HepG2 (cell line): ENCODE data around the gene PITHD1. TPM values are rescaled to one million over a fixed set of nuclear protein-coding genes. Genes with fewer than 3 reads are reported as not detected.

Source experiments
- DNMT3B ChIP-seq: conservative IDR thresholded peaks from 2 replicates; pipeline ENCODE4 v1.6.1; 2016; ENCODE audit warnings: missing biosample characterization, control low read depth
- HNRNPUL1 ChIP-seq: fragments of 200-400 bp; formaldehyde crosslinking; IDR thresholded peaks from 2 replicates; pipeline ENCODE4 v1.6.1; 2017; ENCODE audit warnings: low read depth, mild to moderate bottlenecking, low read length, moderate library complexity
- KDM5B ChIP-seq: sonication (generic); formaldehyde crosslinking; IDR thresholded peaks from 2 replicates; pipeline ENCODE4 v1.4.0; 2020; ENCODE audit warnings: missing genetic modification reagents, mild to moderate bottlenecking, borderline replicate concordance
- MZF1 ChIP-seq: sonication (generic); formaldehyde crosslinking; IDR thresholded peaks from 2 replicates; pipeline ENCODE4 v1.8.1; 2023; ENCODE audit warnings: mild to moderate bottlenecking, missing genetic modification reagents, borderline replicate concordance
- POLR2A ChIP-seq, 2 experiments: IDR thresholded peaks; 2 replicates each; pipeline ENCODE4 v1.6.1; 2011; ENCODE audit warnings: low read depth in 2 of 2, low read length in 2 of 2, mild to moderate bottlenecking in 1 of 2, moderate library complexity in 1 of 2; ENCODE audit not compliant: insufficient read depth in 1 of 2
- RXRB ChIP-seq: IDR thresholded peaks from 2 replicates; pipeline ENCODE4 v1.6.1; 2016; ENCODE audit warnings: borderline replicate concordance, missing genetic modification reagents, missing compliant biosample characterization
- SIX4 ChIP-seq: sonication (generic); formaldehyde crosslinking; IDR thresholded peaks from 2 replicates; pipeline ENCODE4 v1.4.0; 2020; ENCODE audit warnings: missing genetic modification reagents
- ZFP37 ChIP-seq: sonication (generic); formaldehyde crosslinking; IDR thresholded peaks from 2 replicates; pipeline ENCODE4 v1.4.0; 2020; ENCODE audit warnings: missing genetic modification reagents, borderline replicate concordance
- ZNF17 ChIP-seq: sonication (generic); formaldehyde crosslinking; IDR thresholded peaks from 2 replicates; pipeline ENCODE4 v1.5.0; 2020; ENCODE audit warnings: mild to moderate bottlenecking, missing genetic modification reagents
- ZNF263 ChIP-seq: sonication (generic); formaldehyde crosslinking; IDR thresholded peaks from 2 replicates; pipeline ENCODE4 v1.4.0; 2020; ENCODE audit warnings: missing genetic modification reagents
- ZNF3 ChIP-seq: IDR thresholded peaks from 2 replicates; pipeline ENCODE4 v1.7.0; 2017; ENCODE audit warnings: inconsistent platforms
- ZNF331 ChIP-seq: sonication (generic); formaldehyde crosslinking; IDR thresholded peaks from 2 replicates; pipeline ENCODE4 v1.4.0; 2020; ENCODE audit warnings: missing genetic modification reagents
- ZNF777 ChIP-seq: sonication (generic); formaldehyde crosslinking; IDR thresholded peaks from 2 replicates; pipeline ENCODE4 v1.4.0; 2020; ENCODE audit warnings: missing genetic modification reagents
- polyA plus RNA-seq, 8 experiments: library from polyadenylated mRNA; depleted of rRNA in 3 of 8; stranded (reverse) in 7 of 8; unstranded in 1 of 8; fragments of >200 nt; fragmentation: Illumina TruSeq in 4 of 8; extraction: Trizol in 4 of 8; gene quantifications; 2 replicates each; pipeline versions ENCODE4 v1.2.1 to v1.2.3, GENCODE V29; 2011 to 2016; ENCODE audit warnings: low read depth in 4 of 8, missing spikeins in 1 of 8, mixed read lengths in 1 of 8; ENCODE audit not compliant: insufficient read depth in 1 of 8
- total RNA-seq, 5 experiments: library from RNA; depleted of rRNA; stranded (reverse); fragments of >200 nt; fragmentation: Illumina TruSeq; extraction: Trizol; gene quantifications; 2 replicates each; pipeline ENCODE4 v1.2.3, GENCODE V29; 2016; ENCODE audit warnings: low read depth in 1 of 5
- TF ChIP-seq, protein P1 (sequence below): sonication (generic); formaldehyde crosslinking; IDR thresholded peaks from 2 replicates; pipeline ENCODE4 v1.4.0; 2020; ENCODE audit warnings: missing genetic modification reagents
- TF ChIP-seq, protein P2 (sequence below): sonication (generic); formaldehyde crosslinking; IDR thresholded peaks from 2 replicates; pipeline ENCODE4 v1.9.0; 2021; ENCODE audit warnings: missing genetic modification reagents, mild to moderate bottlenecking, borderline replicate concordance
- TF ChIP-seq, protein P3 (sequence below): IDR thresholded peaks from 2 replicates; pipeline ENCODE4 v1.6.1; 2016; ENCODE audit warnings: low read depth
- TF ChIP-seq, protein P4 (sequence below), 2 experiments: fragments of 450-650 bp in 1 of 2; sonication (generic) in 1 of 2; formaldehyde crosslinking; IDR thresholded peaks; 2 replicates each; pipeline versions ENCODE4 v1.5.0 to v1.8.0; 2020 to 2022; ENCODE audit warnings: mild to moderate bottlenecking in 1 of 2, missing genetic modification reagents in 1 of 2
- TF ChIP-seq, protein P5 (sequence below): sonication (generic); formaldehyde crosslinking; conservative IDR thresholded peaks from 2 replicates; pipeline ENCODE4 v1.5.0; 2020; ENCODE audit warnings: missing genetic modification reagents

PITHD1 gene
- total and polyA plus RNA-seq, 2 of the 13 experiments (the other 11 are each of a cell fraction or from before 2014, with no cell fraction given) = 28.0 to 37.3 TPM

DNA sequence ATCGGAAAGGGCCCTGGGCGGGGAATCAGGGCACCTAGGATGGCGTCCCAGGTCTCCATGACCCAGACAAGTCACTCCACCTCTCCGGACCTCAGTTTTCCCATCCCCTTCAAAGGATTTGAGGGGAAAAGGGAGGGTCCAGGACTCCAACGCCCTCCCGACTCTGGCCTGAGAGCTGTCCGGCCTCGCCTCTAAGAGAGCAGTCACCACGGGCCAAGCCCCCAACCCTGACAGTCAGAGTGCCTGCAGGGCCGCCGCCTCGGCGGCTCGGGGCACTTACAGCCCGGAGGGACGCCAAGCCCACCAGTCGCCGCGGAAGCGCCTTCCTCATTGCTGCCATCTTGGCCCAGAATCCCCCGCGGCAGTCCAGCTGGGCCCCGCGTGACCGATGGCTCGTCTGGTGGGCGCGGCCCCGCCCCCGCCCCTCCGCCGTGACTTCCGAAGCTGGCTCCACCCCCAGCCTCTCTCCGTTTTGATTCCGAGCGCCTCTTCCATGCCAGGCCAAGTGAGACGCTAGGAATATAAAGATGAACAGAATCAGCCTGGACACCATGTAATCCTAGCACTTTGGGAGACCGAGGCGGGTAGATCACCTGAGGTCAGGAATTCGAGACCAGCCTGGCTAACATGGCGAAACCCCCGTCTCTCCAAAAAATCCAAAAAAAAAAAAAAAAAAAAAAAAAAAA, 47.0 kb downstream of the PITHD1 start, which contains the start of gene HMGCL (continued):
- TF ChIP-seq MZF1 (no peak), DNMT3B (CRISPR knock-in tag) (no peak), ZNF777 (CRISPR knock-in tag) (peak; percentile 70), SIX4 (no peak), ZNF331 (CRISPR knock-in tag) (peak; percentile 79; the same call in 1 of the 2 replicates), ZNF263 (CRISPR knock-in tag) (peak; percentile 51; the same call in 1 of the 2 replicates), ZNF17 (CRISPR knock-in tag) (no peak), HNRNPUL1 (no peak), RXRB (CRISPR knock-in tag) (0 out of 2 replicates have a peak, but pooled peaks have one; percentile 51), POLR2A (IDR thresholded peaks at IDR 0.05; ENCODE audit: insufficient read depth in 1 of 2, low read depth in 2 of 2, low read length in 2 of 2) (peak; percentile 86 to 95), ZNF3 (CRISPR knock-in tag) (no peak), ZFP37 (peak; percentile 49; the same call in 1 of the 2 replicates), KDM5B (CRISPR knock-in tag) (peak; percentile 82)
- TF ChIP-seq, protein P1, sequence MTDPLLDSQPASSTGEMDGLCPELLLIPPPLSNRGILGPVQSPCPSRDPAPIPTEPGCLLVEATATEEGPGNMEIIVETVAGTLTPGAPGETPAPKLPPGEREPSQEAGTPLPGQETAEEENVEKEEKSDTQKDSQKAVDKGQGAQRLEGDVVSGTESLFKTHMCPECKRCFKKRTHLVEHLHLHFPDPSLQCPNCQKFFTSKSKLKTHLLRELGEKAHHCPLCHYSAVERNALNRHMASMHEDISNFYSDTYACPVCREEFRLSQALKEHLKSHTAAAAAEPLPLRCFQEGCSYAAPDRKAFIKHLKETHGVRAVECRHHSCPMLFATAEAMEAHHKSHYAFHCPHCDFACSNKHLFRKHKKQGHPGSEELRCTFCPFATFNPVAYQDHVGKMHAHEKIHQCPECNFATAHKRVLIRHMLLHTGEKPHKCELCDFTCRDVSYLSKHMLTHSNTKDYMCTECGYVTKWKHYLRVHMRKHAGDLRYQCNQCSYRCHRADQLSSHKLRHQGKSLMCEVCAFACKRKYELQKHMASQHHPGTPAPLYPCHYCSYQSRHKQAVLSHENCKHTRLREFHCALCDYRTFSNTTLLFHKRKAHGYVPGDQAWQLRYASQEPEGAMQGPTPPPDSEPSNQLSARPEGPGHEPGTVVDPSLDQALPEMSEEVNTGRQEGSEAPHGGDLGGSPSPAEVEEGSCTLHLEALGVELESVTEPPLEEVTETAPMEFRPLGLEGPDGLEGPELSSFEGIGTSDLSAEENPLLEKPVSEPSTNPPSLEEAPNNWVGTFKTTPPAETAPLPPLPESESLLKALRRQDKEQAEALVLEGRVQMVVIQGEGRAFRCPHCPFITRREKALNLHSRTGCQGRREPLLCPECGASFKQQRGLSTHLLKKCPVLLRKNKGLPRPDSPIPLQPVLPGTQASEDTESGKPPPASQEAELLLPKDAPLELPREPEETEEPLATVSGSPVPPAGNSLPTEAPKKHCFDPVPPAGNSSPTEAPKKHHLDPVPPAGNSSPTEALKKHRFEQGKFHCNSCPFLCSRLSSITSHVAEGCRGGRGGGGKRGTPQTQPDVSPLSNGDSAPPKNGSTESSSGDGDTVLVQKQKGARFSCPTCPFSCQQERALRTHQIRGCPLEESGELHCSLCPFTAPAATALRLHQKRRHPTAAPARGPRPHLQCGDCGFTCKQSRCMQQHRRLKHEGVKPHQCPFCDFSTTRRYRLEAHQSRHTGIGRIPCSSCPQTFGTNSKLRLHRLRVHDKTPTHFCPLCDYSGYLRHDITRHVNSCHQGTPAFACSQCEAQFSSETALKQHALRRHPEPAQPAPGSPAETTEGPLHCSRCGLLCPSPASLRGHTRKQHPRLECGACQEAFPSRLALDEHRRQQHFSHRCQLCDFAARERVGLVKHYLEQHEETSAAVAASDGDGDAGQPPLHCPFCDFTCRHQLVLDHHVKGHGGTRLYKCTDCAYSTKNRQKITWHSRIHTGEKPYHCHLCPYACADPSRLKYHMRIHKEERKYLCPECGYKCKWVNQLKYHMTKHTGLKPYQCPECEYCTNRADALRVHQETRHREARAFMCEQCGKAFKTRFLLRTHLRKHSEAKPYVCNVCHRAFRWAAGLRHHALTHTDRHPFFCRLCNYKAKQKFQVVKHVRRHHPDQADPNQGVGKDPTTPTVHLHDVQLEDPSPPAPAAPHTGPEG (CRISPR knock-in tag) = no peak; the same call in none of the 2 replicates
- TF ChIP-seq, protein P2, sequence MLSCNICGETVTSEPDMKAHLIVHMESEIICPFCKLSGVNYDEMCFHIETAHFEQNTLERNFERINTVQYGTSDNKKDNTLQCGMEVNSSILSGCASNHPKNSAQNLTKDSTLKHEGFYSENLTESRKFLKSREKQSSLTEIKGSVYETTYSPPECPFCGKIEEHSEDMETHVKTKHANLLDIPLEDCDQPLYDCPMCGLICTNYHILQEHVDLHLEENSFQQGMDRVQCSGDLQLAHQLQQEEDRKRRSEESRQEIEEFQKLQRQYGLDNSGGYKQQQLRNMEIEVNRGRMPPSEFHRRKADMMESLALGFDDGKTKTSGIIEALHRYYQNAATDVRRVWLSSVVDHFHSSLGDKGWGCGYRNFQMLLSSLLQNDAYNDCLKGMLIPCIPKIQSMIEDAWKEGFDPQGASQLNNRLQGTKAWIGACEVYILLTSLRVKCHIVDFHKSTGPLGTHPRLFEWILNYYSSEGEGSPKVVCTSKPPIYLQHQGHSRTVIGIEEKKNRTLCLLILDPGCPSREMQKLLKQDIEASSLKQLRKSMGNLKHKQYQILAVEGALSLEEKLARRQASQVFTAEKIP = no peak
- TF ChIP-seq, protein P3, sequence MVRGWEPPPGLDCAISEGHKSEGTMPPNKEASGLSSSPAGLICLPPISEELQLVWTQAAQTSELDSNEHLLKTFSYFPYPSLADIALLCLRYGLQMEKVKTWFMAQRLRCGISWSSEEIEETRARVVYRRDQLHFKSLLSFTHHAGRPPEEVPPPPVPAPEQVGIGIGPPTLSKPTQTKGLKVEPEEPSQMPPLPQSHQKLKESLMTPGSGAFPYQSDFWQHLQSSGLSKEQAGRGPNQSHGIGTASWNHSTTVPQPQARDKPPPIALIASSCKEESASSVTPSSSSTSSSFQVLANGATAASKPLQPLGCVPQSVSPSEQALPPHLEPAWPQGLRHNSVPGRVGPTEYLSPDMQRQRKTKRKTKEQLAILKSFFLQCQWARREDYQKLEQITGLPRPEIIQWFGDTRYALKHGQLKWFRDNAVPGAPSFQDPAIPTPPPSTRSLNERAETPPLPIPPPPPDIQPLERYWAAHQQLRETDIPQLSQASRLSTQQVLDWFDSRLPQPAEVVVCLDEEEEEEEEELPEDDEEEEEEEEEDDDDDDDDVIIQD (CRISPR knock-in tag) = no peak; the same call in 1 of the 2 replicates
- TF ChIP-seq, protein P4, sequence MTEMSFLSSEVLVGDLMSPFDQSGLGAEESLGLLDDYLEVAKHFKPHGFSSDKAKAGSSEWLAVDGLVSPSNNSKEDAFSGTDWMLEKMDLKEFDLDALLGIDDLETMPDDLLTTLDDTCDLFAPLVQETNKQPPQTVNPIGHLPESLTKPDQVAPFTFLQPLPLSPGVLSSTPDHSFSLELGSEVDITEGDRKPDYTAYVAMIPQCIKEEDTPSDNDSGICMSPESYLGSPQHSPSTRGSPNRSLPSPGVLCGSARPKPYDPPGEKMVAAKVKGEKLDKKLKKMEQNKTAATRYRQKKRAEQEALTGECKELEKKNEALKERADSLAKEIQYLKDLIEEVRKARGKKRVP (CRISPR knock-in tag; IDR thresholded peaks at IDR 0.05) = no peak
- TF ChIP-seq, protein P5, sequence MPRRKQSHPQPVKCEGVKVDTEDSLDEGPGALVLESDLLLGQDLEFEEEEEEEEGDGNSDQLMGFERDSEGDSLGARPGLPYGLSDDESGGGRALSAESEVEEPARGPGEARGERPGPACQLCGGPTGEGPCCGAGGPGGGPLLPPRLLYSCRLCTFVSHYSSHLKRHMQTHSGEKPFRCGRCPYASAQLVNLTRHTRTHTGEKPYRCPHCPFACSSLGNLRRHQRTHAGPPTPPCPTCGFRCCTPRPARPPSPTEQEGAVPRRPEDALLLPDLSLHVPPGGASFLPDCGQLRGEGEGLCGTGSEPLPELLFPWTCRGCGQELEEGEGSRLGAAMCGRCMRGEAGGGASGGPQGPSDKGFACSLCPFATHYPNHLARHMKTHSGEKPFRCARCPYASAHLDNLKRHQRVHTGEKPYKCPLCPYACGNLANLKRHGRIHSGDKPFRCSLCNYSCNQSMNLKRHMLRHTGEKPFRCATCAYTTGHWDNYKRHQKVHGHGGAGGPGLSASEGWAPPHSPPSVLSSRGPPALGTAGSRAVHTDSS (CRISPR knock-in tag) = peak; percentile 39; the same call in 1 of the 2 replicates
